ENCODE measurements around the gene SYNPO.

- TF ChIP-seq CTCF (IDR thresholded peaks at IDR 0.05; ENCODE audit: low read depth, low read length, poor library complexity, severe bottlenecking) (no peak), EZH2phosphoT487 (IDR thresholded peaks at IDR 0.05; ENCODE audit: borderline replicate concordance, low read length) (no peak)
Measured at GRCh38 chr5:150663936-150664335, 23.5 kb downstream of the SYNPO start.

Measured in DOHH2 (cell line).